WTC11 (cell line): ENCODE measurements around the gene HAVCR2. TPM values are rescaled to one million over a fixed set of nuclear protein-coding genes. Genes with fewer than 3 reads are reported as not detected.

Experiments
- ATAC-seq: fragments of 200-7000 bp; cut with Tn5 transposase; 2 replicates; pipeline ENCODE4 v1.10.0; 2021; ENCODE audit warnings: mild to moderate bottlenecking, moderate library complexity
- CTCF ChIA-PET: fragments of 300-600 bp; sonication (Branson Sonifier 250); formaldehyde crosslinking; loops from one replicate; lab custom pipeline; 2021; ENCODE audit warnings: antibody characterized with exemption; lab: Charles Lee
- POLR2A ChIA-PET: fragments of 350-600 bp; sonication (Branson Sonifier 250); formaldehyde crosslinking; loops from one replicate; lab custom pipeline; 2021; ENCODE audit warnings: antibody characterized with exemption; lab: Charles Lee
- DNase-seq: peaks from one replicate; pipeline ENCODE4 v3.0.0; 2021; ENCODE audit warnings: low spot score
- H3K27ac Mint-ChIP-seq: 2 replicates; pipeline ENCODE4 v1.8.0; 2021; ENCODE audit warnings: mixed read lengths
- H3K27me3 Mint-ChIP-seq: 2 replicates; pipeline ENCODE4 v1.8.0; 2021; ENCODE audit warnings: low read depth, mild to moderate bottlenecking, moderate library complexity, mixed read lengths
- H3K36me3 Mint-ChIP-seq: 2 replicates; pipeline ENCODE4 v1.8.0; 2021; ENCODE audit warnings: mixed read lengths
- H3K4me1 Mint-ChIP-seq: 2 replicates; pipeline ENCODE4 v1.8.0; 2022; ENCODE audit warnings: mixed read lengths
- H3K4me3 Mint-ChIP-seq: 2 replicates; pipeline ENCODE4 v1.8.0; 2021; ENCODE audit warnings: mild to moderate bottlenecking, moderate library complexity, mixed read lengths
- H3K9me3 Mint-ChIP-seq: 2 replicates; pipeline ENCODE4 v1.8.0; 2021; ENCODE audit warnings: mixed read lengths
- ATF3 ChIP-seq: sonication (generic); formaldehyde crosslinking; conservative IDR thresholded peaks from 2 replicates; pipeline ENCODE4 v1.8.1; 2022; ENCODE audit warnings: mild to moderate bottlenecking, missing genetic modification reagents
- CTCF ChIP-seq: fragments of 200-600 bp; IDR thresholded peaks from 2 replicates; pipeline ENCODE4 v1.8.0; 2022; ENCODE audit warnings: antibody characterized with exemption
- GRHL2 ChIP-seq: fragments of 250-450 bp; sonication (Bioruptor Pico); IDR thresholded peaks from 2 replicates; pipeline ENCODE4 v1.8.0; 2022; ENCODE audit warnings: mild to moderate bottlenecking, moderate library complexity; ENCODE audit not compliant: insufficient replicate concordance, severe bottlenecking
- GTF2I ChIP-seq: fragments of 250-450 bp; sonication (Bioruptor Pico); conservative IDR thresholded peaks from 2 replicates; pipeline ENCODE4 v1.4.0; 2021; ENCODE audit warnings: mild to moderate bottlenecking
- NR2C2 ChIP-seq: sonication (generic); formaldehyde crosslinking; IDR thresholded peaks from 2 replicates; pipeline ENCODE4 v1.8.0; 2022; ENCODE audit warnings: mild to moderate bottlenecking, missing genetic modification reagents
- PRRX2 ChIP-seq: fragments of 250-450 bp; sonication (Bioruptor Pico); IDR thresholded peaks from 2 replicates; pipeline ENCODE4 v1.8.0; 2021; ENCODE audit warnings: mild to moderate bottlenecking
- TCF7 ChIP-seq: sonication (generic); formaldehyde crosslinking; IDR thresholded peaks from 2 replicates; pipeline ENCODE4 v1.8.0; 2022; ENCODE audit warnings: mild to moderate bottlenecking, low read depth, missing genetic modification reagents, moderate library complexity
- TEAD1 ChIP-seq: sonication (generic); formaldehyde crosslinking; IDR thresholded peaks from 2 replicates; pipeline ENCODE4 v1.8.0; 2022; ENCODE audit warnings: mild to moderate bottlenecking, missing genetic modification reagents
- ZNF121 ChIP-seq: sonication (generic); formaldehyde crosslinking; IDR thresholded peaks from 2 replicates; pipeline ENCODE4 v1.8.0; 2023; ENCODE audit warnings: missing genetic modification reagents
- ZNF138 ChIP-seq: sonication (generic); formaldehyde crosslinking; conservative IDR thresholded peaks from 2 replicates; pipeline ENCODE4 v1.8.1; 2022; ENCODE audit warnings: mild to moderate bottlenecking, moderate library complexity, missing genetic modification reagents
- ZNF232 ChIP-seq: sonication (generic); formaldehyde crosslinking; IDR thresholded peaks from 2 replicates; pipeline ENCODE4 v1.8.0; 2022; ENCODE audit warnings: mild to moderate bottlenecking, missing genetic modification reagents
- ZNF281 ChIP-seq: sonication (generic); formaldehyde crosslinking; IDR thresholded peaks from 2 replicates; pipeline ENCODE4 v1.8.0; 2023; ENCODE audit warnings: mild to moderate bottlenecking, missing genetic modification reagents
- ZNF317 ChIP-seq: sonication (generic); formaldehyde crosslinking; IDR thresholded peaks from 2 replicates; pipeline ENCODE4 v1.8.1; 2023; ENCODE audit warnings: low read depth, mild to moderate bottlenecking, moderate library complexity, missing genetic modification reagents, borderline replicate concordance
- ZNF532 ChIP-seq: fragments of 250-450 bp; sonication (Bioruptor Pico); IDR thresholded peaks from 2 replicates; pipeline ENCODE4 v1.9.0; 2021; ENCODE audit warnings: mild to moderate bottlenecking, borderline replicate concordance
- total RNA-seq: library from RNA; stranded (reverse); gene quantifications from 3 replicates; pipeline ENCODE4 v1.2.3, GENCODE V29; 2021
- TF ChIP-seq, protein P1 (sequence below): sonication (generic); formaldehyde crosslinking; IDR thresholded peaks from 2 replicates; pipeline ENCODE4 v1.8.1; 2023; ENCODE audit warnings: mild to moderate bottlenecking, missing genetic modification reagents, moderate library complexity

HAVCR2 gene
- total RNA-seq, 1 experiment from 2014 or later: 0.33 TPM

- TF ChIP-seq TEAD1 (CRISPR knock-in tag) (no peak), ATF3 (CRISPR knock-in tag) (no peak), GTF2I (no peak), NR2C2 (CRISPR knock-in tag) (no peak), GRHL2 (CRISPR knock-in tag) (no peak), ZNF532 (CRISPR knock-in tag) (no peak), ZNF138 (no peak), ZNF232 (CRISPR knock-in tag) (no peak), TCF7 (CRISPR knock-in tag) (no peak)
- TF ChIP-seq, protein P1, sequence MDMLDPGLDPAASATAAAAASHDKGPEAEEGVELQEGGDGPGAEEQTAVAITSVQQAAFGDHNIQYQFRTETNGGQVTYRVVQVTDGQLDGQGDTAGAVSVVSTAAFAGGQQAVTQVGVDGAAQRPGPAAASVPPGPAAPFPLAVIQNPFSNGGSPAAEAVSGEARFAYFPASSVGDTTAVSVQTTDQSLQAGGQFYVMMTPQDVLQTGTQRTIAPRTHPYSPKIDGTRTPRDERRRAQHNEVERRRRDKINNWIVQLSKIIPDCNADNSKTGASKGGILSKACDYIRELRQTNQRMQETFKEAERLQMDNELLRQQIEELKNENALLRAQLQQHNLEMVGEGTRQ: no peak
Observed at GRCh38 chr5:157115012-157115411, 6.2 kb upstream of the HAVCR2 start (continued).

GRCh38 chr5:157113002-157113401 is 4.2 kb upstream of the HAVCR2 start:
- POLR2A ChIA-PET: no interaction called here
- DNase-seq (no peak), ATAC-seq (no peak)
- Mint-ChIP-seq H3K36me3 (no peaks in the 10 kb centered on the region), H3K27ac (0 out of 2 replicates have a peak overlapping the region, but pooled peaks have one; percentile 41), H3K4me1 (peaks cover 5% of the 10 kb centered on the region; the same call in 1 of the 2 replicates), H3K9me3 (no peaks in the 10 kb centered on the region), H3K27me3 (no peaks in the 10 kb centered on the region), H3K4me3 (no peak overlapping the region)
- CTCF ChIA-PET: no interaction called here
- TF ChIP-seq CTCF (no peak), ZNF121 (no peak), ZNF281 (no peak), ZNF317 (CRISPR knock-in tag) (no peak)

DNA sequence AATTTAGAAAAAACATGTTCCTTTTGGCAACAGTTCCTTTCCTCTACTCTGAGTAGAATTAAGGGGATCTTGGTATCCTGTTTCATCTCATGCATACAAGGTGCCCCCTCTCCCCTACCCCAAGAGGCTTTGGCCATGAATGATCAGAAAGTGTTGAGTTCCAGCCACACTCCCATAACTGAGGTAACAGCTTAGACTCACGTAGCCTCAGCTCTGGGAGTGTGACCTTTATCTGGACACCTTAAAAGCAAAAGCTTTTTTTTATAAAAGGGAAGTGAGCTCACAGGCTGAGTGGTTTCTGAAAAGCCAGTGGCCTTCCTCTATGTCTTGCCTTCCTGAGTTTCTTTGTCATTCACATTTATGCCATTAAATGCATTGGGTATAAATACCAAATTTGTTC is 900 bp upstream of the HAVCR2 start:
- Mint-ChIP-seq H3K27me3 (no peaks in the 10 kb centered on the region), H3K9me3 (no peaks in the 10 kb centered on the region), H3K36me3 (no peaks in the 10 kb centered on the region), H3K4me3 (no peak overlapping the region), H3K4me1 (peaks cover 5% of the 10 kb centered on the region; the same call in 1 of the 2 replicates), H3K27ac (no peak overlapping the region)
- no peak for DNase-seq
- TF ChIP-seq PRRX2 (CRISPR knock-in tag): no peak
- no peak for ATAC-seq
- CTCF ChIA-PET: no interaction called here
- POLR2A ChIA-PET: no interaction called here
